Measurements from ENCODE around the gene AGPAT1.

DNA sequence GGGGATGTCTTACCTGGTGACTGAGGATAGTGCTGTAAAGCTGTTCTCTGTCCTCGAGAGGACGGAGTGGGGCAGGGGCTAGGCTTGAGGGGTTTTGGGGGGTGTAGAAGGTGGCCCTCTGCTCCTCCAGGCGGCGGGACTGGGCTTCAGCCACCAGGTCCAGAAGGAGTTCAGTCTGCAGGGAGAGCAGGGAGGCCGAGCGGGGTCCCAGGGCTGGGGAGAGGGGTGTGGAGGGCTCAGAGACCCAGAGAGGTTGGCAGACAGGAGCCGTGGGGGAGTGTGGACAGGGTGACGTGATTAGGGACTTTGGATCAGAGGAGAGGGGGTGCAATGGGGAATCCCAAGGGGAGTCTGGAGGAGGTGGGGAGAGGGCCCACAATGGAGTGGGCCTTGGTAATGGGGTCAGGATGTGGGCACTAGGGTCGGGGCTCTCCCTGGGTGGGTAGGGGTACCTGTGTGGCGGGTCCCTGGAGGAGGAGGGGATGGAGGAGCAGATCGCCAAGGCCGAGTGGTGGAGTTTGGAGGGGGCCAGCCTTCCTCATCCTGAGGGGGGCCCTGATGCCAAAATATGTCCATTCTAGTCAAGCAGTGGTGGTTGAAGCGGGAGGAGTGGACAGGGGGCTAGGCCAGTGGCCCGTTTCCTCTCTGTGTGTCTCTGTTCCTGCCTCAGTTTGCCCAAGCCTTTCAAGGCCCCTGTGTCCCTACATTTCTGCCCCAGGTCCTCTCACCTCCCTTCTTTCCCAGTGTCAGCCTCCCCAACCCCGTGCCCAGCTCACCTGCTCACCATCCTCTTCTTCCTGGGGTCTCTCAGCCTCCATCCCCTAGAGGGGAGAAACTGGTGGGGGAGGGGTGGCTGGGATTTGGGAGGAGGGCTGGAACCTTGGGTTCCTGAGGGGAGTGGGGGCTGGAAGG lies 16.1 kb upstream of the AGPAT1 start:
- TF ChIP-seq, protein P1, sequence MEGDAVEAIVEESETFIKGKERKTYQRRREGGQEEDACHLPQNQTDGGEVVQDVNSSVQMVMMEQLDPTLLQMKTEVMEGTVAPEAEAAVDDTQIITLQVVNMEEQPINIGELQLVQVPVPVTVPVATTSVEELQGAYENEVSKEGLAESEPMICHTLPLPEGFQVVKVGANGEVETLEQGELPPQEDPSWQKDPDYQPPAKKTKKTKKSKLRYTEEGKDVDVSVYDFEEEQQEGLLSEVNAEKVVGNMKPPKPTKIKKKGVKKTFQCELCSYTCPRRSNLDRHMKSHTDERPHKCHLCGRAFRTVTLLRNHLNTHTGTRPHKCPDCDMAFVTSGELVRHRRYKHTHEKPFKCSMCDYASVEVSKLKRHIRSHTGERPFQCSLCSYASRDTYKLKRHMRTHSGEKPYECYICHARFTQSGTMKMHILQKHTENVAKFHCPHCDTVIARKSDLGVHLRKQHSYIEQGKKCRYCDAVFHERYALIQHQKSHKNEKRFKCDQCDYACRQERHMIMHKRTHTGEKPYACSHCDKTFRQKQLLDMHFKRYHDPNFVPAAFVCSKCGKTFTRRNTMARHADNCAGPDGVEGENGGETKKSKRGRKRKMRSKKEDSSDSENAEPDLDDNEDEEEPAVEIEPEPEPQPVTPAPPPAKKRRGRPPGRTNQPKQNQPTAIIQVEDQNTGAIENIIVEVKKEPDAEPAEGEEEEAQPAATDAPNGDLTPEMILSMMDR (conservative IDR thresholded peaks at IDR 0.05), result no peak
- TF ChIP-seq EZH2 (IDR thresholded peaks at IDR 0.05; ENCODE audit: low read depth), result no peak
